GM21786 (cell line): ENCODE results near the gene STPG2.
"Not testable (repeated sequence)": the region's sequence is repeated elsewhere in the genome, so short reads cannot be mapped to it uniquely, and the experiment has no call there.

ENCODE experiments used
- ATAC-seq: cut with Tn5 transposase; IDR thresholded peaks from one replicate; pipeline ENCODE4 v1.9.1; 2021; ENCODE audit not compliant: unreplicated experiment

The STPG2 gene

DNA sequence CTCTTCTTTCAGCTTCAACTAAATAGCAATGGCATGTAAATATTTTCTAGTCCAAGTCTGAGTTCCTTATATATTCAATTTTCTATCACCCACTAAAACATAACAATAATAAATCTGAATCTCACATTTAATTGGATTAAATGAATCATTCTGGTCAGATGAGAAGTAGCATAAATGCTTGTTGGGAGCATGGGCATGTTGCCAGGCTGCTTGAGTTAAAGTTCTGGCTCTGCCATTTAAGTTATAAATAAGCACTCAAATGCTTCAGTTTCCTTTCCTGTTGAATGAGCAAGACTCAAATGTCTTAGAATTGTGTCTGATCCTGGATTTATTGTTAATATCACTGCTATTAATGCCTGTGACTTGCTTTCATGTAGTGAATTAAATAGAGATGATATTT lies 496.3 kb downstream of the STPG2 start:
- ATAC-seq, result no peak

- ATAC-seq, result no peak
Measured at GRCh38 chr4:97645071-97645821, 498.0 kb downstream of the STPG2 start.

GRCh38 chr4:97643179-97643578 lies 500.1 kb downstream of the STPG2 start:
- ATAC-seq, result no peak

- ATAC-seq, result no peak
Measured at GRCh38 chr4:97639961-97640360, 503.3 kb downstream of the STPG2 start.

- not testable (repeated sequence) for ATAC-seq
Measured at GRCh38 chr4:97633831-97634230, 509.4 kb downstream of the STPG2 start.

- ATAC-seq, result no peak
Measured at GRCh38 chr4:97627750-97628149, 515.5 kb downstream of the STPG2 start.

- no peak for ATAC-seq
Measured at GRCh38 chr4:97624204-97624603, 519.1 kb downstream of the STPG2 start.

- ATAC-seq, result no peak
Measured at GRCh38 chr4:97605932-97606331, 537.3 kb downstream of the STPG2 start.

DNA sequence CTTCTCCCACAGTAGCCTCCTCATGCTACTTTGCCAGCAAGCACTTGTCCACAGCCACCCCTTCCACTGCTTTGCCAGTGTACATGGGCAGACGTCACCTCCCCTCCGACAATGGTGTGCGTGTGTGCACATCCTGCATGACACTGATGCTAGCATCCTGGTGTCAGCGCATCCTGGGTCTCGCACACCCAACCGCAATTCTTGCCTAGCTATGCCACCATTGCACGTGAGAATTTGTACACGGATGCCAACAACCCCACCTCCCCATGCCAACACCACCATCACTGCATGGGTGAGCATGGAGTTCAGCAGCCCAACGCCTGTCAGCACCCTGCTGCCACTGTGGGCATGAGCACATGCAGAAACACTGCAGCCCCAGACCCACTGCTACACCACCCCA lies 550.0 kb downstream of the STPG2 start:
- no peak for ATAC-seq

- no peak for ATAC-seq
Measured at GRCh38 chr4:97590266-97590665, 553.0 kb downstream of the STPG2 start.

GRCh38 chr4:97589481-97590196 lies 553.6 kb downstream of the STPG2 start:
- no peak for ATAC-seq

GRCh38 chr4:97587912-97588311 lies 555.4 kb downstream of the STPG2 start:
- ATAC-seq, result no peak

GRCh38 chr4:97585274-97585673 lies 558.0 kb downstream of the STPG2 start:
- ATAC-seq, result no peak

DNA sequence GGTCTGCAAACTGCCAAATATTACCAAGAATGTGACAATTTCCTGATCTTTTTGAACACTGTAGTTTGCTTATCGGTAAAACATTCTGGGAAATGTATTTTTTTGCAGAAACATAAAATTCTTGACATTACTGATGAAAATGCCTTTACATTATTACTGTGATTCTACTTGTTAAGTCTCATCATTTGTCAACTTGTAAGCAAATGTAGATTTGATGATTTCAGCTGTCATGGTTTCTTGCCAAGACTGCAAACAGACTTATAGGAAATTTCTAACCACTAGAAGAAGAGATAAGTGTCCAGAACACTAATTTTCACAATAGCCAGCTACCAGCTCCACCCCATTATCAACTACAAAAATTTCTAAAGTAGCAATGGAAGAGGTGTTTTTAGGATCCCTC lies 560.4 kb downstream of the STPG2 start:
- no peak for ATAC-seq

DNA sequence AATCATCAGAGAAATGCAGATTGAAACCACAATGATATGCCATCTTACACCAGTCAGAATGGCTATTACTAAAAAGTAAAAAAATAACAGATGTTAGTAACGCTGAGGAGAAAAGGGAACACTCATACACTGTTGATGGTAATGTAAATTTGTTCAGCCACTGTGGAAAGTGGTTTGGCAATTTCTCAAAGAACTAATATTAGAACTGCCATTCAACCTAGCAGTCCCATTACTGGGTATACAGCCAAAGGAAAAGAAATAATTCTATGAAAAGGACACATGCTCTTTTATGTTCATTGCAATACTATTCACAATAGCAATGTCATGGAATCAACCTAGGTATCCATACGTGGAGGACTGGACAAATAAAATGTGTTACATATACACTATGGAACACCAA lies 566.3 kb downstream of the STPG2 start:
- ATAC-seq, result no peak

GRCh38 chr4:97560009-97560408 lies 583.3 kb downstream of the STPG2 start:
- no peak for ATAC-seq

GRCh38 chr4:97558204-97558778 lies 585.0 kb downstream of the STPG2 start:
- no peak for ATAC-seq

DNA sequence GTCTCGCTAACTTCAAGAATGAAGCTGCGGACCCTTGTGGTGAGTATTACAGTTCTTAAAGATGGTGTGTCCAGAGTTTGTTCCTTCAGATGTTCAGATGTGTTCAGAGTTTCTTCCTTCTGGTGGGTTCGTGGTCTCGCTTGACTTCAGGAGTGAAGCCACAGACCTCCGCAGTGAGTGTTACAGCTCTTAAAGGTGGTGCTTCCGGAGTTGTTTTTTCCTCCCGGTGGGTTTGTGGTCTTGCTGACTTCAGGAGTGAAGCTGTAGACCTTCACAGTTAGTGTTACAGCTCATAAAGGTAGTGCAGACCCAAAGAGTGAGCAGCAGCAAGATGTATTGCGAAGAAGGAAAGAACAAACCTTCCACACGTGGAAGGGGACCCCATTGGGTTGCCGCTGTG lies 592.6 kb downstream of the STPG2 start:
- not testable (repeated sequence) for ATAC-seq

DNA sequence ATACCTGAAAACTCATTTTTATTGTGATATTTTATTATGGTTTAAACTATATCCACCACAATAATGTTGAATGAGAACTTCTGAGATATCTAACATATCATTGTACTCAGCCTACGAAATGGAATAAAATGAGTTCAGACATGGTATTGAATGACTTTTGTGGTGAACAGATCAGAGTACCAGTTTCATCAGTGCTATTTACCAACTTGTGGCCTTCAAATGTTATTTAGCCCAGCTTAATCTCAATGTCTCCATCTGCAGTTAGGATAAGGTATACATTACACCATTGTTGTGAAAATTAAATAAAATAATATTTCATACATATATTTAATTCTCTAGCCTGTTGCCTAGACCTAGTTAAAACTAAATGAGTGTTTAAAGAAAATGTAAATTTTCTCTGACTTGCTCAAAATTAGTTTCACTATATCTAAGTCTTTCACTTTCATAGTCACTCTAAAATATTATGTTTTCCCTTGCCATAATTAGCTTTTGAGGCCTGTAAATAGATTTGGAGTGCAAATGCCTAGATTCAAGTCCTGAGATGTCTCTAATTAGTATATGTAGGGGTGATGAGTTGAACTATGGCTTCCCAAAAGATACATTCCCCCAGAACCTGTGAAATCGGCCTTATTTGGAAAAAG lies 594.2 kb downstream of the STPG2 start:
- ATAC-seq, result peak; percentile 65

- ATAC-seq, result peak; percentile 38
Measured at GRCh38 chr4:97548186-97548585, 595.1 kb downstream of the STPG2 start.

DNA sequence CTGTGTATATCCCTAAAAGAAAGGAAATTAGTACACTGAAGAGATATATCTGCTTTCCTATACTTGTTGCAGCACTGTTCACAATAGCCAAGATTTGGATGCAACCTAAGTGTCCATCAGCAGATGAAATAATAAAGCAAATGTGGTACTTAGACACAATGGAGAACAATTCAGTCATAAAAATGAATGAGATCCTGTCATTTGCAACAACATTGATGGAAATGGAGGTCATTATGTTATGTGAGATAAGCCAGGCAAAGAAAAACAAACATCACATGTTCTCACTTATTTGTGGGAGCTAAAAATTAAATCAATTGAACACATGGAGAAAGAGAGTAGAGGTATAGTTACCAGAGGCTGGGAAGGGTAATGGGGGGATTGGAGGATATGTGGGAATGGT lies 611.9 kb downstream of the STPG2 start:
- ATAC-seq, result no peak

DNA sequence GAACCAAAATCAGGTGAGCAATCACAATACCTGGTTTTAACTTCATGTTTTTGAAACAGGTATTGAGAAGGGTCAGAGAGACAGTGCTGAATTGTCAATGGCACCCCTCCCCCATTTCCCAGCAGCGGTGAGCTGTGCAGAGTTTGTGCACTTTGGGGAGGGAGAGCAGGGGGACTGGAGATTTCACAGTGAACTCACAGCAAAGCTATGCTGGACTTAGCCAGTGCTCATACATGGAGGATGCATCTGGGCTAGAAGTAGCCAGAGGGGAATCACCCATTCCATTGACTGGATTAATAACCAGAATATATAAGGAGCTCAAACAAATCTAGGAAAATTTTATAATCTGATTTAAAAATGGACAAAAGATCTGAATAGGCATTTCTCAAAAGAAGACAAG lies 612.6 kb downstream of the STPG2 start:
- ATAC-seq, result no peak
